DND-41 (cell line): ENCODE measurements around the gene SPOCK2.

Experiments
- EZH2 ChIP-seq: IDR thresholded peaks from 3 replicates; pipeline ENCODE4 v1.6.1; 2012; ENCODE audit warnings: borderline replicate concordance, low read depth, mild to moderate bottlenecking, moderate library complexity, low read length, inconsistent platforms; ENCODE audit not compliant: severe bottlenecking
- TF ChIP-seq, protein P1 (sequence below): IDR thresholded peaks from 2 replicates; pipeline ENCODE4 v1.5.1; 2012; ENCODE audit warnings: borderline replicate concordance, low read length, moderate library complexity, mild to moderate bottlenecking; ENCODE audit not compliant: poor library complexity, severe bottlenecking; ENCODE audit errors: extremely low read depth

DNA sequence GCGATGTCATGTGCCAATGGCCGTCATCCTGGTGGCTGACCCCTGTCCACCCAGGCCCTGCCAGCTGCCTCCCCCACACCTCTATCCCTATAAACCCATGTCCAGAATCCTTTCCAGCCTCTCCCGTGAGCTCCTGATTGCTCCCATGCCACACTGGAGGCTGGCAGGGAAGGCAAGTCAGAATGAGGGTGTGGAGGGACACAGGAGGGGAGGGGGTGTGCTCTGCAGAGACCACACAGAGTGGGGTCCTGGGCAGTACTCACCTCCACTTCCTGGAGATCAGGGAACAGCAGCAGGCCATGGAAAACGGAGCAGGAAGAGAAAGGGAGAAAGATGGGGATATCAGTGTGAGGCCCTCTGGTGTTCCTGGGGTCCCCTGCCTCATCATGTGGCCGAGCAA is 15.7 kb downstream of the SPOCK2 start:
- TF ChIP-seq, protein P1, sequence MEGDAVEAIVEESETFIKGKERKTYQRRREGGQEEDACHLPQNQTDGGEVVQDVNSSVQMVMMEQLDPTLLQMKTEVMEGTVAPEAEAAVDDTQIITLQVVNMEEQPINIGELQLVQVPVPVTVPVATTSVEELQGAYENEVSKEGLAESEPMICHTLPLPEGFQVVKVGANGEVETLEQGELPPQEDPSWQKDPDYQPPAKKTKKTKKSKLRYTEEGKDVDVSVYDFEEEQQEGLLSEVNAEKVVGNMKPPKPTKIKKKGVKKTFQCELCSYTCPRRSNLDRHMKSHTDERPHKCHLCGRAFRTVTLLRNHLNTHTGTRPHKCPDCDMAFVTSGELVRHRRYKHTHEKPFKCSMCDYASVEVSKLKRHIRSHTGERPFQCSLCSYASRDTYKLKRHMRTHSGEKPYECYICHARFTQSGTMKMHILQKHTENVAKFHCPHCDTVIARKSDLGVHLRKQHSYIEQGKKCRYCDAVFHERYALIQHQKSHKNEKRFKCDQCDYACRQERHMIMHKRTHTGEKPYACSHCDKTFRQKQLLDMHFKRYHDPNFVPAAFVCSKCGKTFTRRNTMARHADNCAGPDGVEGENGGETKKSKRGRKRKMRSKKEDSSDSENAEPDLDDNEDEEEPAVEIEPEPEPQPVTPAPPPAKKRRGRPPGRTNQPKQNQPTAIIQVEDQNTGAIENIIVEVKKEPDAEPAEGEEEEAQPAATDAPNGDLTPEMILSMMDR, result no peak
- TF ChIP-seq EZH2, result no peak
